Measurements from ENCODE around the gene SPTAN1. TPM values are rescaled to one million over a fixed set of nuclear protein-coding genes. Genes with fewer than 3 reads are reported as not detected.

Gene SPTAN1
- total and polyA plus RNA-seq, 4 donors = 70.0 to 438 (median 237) TPM

DNA sequence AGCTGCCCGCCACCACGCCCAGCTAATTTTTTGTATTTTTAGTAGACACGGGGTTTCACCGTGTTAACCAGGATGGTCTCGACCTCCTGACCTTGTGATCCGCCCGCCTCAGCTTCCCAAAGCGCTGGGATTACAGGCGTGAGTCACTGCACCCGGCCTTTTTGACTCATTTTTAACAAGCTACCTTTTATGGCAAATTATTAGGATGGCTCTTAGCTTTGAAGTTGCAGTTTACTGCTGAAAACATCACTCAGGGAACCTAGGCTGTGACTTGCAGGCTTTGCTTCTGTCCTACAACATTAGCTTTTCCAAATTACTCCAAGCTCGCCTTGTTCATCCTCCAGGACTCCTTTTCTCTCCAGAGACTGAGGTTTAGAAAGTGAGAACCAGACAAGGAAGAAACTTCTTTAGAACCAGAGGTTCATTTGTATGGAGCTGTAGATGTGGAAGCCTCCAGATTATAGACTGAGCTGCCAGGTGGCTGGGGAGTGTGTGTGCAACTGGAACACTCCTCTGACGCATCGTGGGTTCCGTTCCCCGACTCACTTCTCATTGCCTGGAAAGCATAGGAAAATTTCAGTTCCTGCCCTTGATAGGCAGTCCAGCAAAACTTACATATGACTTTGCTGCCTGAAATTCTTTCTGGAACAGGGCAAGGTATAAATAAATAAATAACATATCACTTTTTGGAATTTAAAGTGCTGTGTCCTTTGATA is 23.8 kb upstream of the SPTAN1 start:
- ATAC-seq (ENCODE audit: insufficient read depth, low FRiP score) = no peak
- Histone ChIP-seq H3K4me1 (ENCODE audit: control insufficient read depth in 5 of 5, insufficient read depth in 5 of 5, low read length in 5 of 5) (peaks cover 0 to 1% (median 0%) of the 10 kb centered on the region in 5 donors), H3K27me3 (ENCODE audit: control insufficient read depth in 3 of 3, insufficient read depth in 3 of 3, low read length in 2 of 3) (no peaks in the 10 kb centered on the region), H3K36me3 (ENCODE audit: control insufficient read depth in 4 of 4, insufficient read depth in 4 of 4, low read length in 4 of 4) (peaks cover 20 to 43% (median 30%) of the 10 kb centered on the region in 4 donors), H3K9me3 (ENCODE audit: control insufficient read depth in 4 of 4, insufficient read depth in 3 of 4, low read length in 3 of 4) (no peaks in the 10 kb centered on the region), H3K9ac (ENCODE audit: insufficient read depth in 1 of 2, low read length in 2 of 2) (no peak overlapping the region), H3K27ac (ENCODE audit: low read depth in 1 of 2, low read length in 1 of 2) (no peak overlapping the region), H3K4me3 (no peak overlapping the region)
- TF ChIP-seq, protein P1, sequence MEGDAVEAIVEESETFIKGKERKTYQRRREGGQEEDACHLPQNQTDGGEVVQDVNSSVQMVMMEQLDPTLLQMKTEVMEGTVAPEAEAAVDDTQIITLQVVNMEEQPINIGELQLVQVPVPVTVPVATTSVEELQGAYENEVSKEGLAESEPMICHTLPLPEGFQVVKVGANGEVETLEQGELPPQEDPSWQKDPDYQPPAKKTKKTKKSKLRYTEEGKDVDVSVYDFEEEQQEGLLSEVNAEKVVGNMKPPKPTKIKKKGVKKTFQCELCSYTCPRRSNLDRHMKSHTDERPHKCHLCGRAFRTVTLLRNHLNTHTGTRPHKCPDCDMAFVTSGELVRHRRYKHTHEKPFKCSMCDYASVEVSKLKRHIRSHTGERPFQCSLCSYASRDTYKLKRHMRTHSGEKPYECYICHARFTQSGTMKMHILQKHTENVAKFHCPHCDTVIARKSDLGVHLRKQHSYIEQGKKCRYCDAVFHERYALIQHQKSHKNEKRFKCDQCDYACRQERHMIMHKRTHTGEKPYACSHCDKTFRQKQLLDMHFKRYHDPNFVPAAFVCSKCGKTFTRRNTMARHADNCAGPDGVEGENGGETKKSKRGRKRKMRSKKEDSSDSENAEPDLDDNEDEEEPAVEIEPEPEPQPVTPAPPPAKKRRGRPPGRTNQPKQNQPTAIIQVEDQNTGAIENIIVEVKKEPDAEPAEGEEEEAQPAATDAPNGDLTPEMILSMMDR (IDR thresholded peaks at IDR 0.05; ENCODE audit: control extremely low read depth, extremely low read depth) = no peak
- DNase-seq = no peak
- 94 to 95% methylated on average over 15 of the region's 15 CpGs for WGBS, 2 donors

DNA sequence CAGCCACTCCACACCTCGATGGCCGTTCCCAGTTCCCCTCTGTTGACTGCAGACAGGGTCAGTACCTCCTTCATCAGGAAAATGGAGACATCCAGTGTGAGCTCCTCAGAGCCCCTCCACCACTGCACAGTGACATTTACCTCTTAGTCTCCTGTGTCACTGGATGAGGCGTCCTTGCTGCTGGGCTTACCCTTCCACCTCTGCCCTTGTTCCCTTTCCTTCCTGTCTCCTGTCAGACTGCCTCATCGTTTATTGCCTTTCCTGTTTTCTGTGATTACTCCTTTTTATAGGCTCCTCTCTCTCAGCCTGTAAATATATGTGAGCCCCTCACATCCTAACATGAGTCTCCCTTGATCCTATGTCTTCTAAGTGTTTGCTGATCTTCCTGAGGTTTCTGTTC is 23.2 kb upstream of the SPTAN1 start:
- Histone ChIP-seq H3K36me3 (ENCODE audit: control insufficient read depth in 4 of 4, insufficient read depth in 4 of 4, low read length in 4 of 4) (peaks cover 24 to 42% (median 31%) of the 10 kb centered on the region in 4 donors), H3K27me3 (ENCODE audit: control insufficient read depth in 3 of 3, insufficient read depth in 3 of 3, low read length in 2 of 3) (no peaks in the 10 kb centered on the region), H3K27ac (ENCODE audit: low read depth in 1 of 2, low read length in 1 of 2) (no peak overlapping the region), H3K4me3 (no peak overlapping the region), H3K9me3 (ENCODE audit: control insufficient read depth in 4 of 4, insufficient read depth in 3 of 4, low read length in 3 of 4) (no peaks in the 10 kb centered on the region), H3K9ac (ENCODE audit: insufficient read depth in 1 of 2, low read length in 2 of 2) (no peak overlapping the region), H3K4me1 (ENCODE audit: control insufficient read depth in 5 of 5, insufficient read depth in 5 of 5, low read length in 5 of 5) (no peaks in the 10 kb centered on the region)
- WGBS, 2 donors = 60 to 72% methylated on average over 4 of the region's 4 CpGs
- TF ChIP-seq, protein P1 (IDR thresholded peaks at IDR 0.05; ENCODE audit: control extremely low read depth, extremely low read depth) = no peak
- ATAC-seq (ENCODE audit: insufficient read depth, low FRiP score) (no peak), DNase-seq (no peak)

DNA sequence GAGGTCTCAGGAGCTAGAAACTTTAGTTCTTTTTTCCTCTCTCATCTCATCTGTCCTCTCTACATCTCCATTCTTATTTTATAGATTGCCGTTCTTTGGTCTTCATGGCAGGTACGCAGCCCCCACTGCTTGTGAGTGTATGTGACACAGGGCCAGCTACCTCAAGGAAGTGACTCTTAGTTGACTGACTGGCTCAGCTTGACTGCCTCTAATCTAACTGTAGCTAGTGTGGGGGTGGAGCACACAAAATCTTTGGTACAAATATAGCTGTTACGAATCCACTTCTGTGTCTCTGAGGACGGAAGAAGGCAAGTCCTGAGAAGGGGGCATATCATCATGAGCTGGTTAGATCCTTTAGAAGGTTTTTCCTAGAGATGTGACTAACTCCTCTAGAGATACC is 19.8 kb upstream of the SPTAN1 start:
- no peak for DNase-seq
- H3K27ac ChIP-seq (ENCODE audit: low read depth in 1 of 2, low read length in 1 of 2) = no peak overlapping the region
- 97 to 99% methylated on average over 4 of the region's 4 CpGs for WGBS, 2 donors
- ATAC-seq (ENCODE audit: insufficient read depth, low FRiP score) = no peak
- TF ChIP-seq, protein P1 (IDR thresholded peaks at IDR 0.05; ENCODE audit: control extremely low read depth, extremely low read depth) = no peak
- no peak overlapping the region for H3K4me3 ChIP-seq
- no peaks in the 10 kb centered on the region for H3K9me3 ChIP-seq (ENCODE audit: control insufficient read depth in 4 of 4, insufficient read depth in 3 of 4, low read length in 3 of 4)
- H3K4me1 ChIP-seq (ENCODE audit: control insufficient read depth in 5 of 5, insufficient read depth in 5 of 5, low read length in 5 of 5) = no peaks in the 10 kb centered on the region
- no peak overlapping the region for H3K9ac ChIP-seq (ENCODE audit: insufficient read depth in 1 of 2, low read length in 2 of 2)
- peaks cover 21 to 36% (median 28%) of the 10 kb centered on the region in 4 donors for H3K36me3 ChIP-seq (ENCODE audit: control insufficient read depth in 4 of 4, insufficient read depth in 4 of 4, low read length in 4 of 4)
- no peaks in the 10 kb centered on the region for H3K27me3 ChIP-seq (ENCODE audit: control insufficient read depth in 3 of 3, insufficient read depth in 3 of 3, low read length in 2 of 3)

Measured in lung (tissue), 12 donors.